ENCODE measurements around the gene INTS2. TPM values are rescaled to one million over a fixed set of nuclear protein-coding genes. Genes with fewer than 3 reads are reported as not detected.

Gene INTS2
- total RNA-seq, 1 experiment from 2014 or later: 26.3 TPM

DNA sequence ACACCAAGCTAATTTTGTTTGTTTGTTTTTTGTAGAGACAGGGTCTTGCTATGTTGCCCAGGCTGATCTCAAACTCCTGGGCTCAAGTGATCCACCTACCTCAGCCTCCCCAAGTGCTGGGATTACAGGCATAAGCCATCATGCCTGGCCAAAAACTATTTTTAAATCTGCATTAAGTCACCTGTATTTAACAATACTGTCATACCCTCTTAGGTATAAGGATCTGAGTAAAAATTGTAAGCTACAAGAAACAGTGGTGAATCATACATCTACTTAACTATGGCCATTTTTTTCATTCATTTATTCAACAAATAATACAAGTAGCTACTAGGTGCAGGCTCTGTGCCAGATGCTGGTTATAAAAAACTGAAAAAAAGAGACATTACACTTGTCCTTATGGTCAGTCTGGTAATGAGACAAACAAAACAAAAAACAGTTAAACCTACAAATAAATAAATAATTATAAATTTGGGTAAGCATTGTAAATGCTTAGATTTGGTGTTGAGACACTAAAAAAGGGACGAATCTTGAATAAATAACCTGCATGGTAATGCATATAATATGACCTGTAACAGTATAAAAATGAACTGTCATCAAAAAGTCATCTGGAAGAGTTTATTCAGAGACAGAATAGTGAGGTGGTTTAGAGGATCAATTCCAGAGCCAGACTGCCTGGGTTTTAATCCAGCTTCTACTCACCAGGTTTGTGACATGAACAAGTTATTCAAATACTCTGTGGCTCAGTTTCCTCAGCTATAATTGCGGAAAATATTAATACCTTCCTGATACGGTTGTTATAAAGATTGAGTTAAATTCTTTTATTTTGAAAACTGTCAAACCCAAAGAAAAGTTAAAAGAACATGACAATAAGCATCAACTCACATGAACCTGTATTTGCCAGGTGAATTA, 91.3 kb downstream of the INTS2 start:
- no peak for DNase-seq (ENCODE audit: low spot score)
- no peaks in the 10 kb centered on the region for H3K27me3 ChIP-seq (replicated peaks; ENCODE audit: insufficient read depth, low read depth, low read length, poor library complexity)
- H3K4me1 ChIP-seq (ENCODE audit: insufficient read depth, low read length, poor library complexity, severe bottlenecking): no peaks in the 10 kb centered on the region
- H3K4me3 ChIP-seq (ENCODE audit: low read depth, low read length, poor library complexity, severe bottlenecking): no peak overlapping the region
- POLR2A ChIA-PET (ENCODE audit: low non-redundant PET): interaction anchor here (0.7 kb wide), 1 partner anchor 9 kb away, joined by 3 read pairs; no protein-coding TSS in a partner anchor
- no TSS peak for BruUV-seq (replicated peaks)
- intact Hi-C loops (cut with micrococcal nuclease; ENCODE audit: unreplicated experiment): loop anchor here (1.0 to 5.0 kb wide), 2 partner anchors 200 to 419 kb away; no protein-coding TSS in a partner anchor
- H3K36me3 ChIP-seq (ENCODE audit: insufficient read depth, low read length, poor library complexity, severe bottlenecking): peaks cover 13% of the 10 kb centered on the region
- no peak overlapping the region for H3K27ac ChIP-seq (ENCODE audit: low read depth, low read length, poor library complexity, severe bottlenecking)
- no peaks in the 10 kb centered on the region for H3K9me3 ChIP-seq (ENCODE audit: low read depth, low read length, poor library complexity, severe bottlenecking)
- no peak for TF ChIP-seq EZH2 (IDR thresholded peaks at IDR 0.05; ENCODE audit: borderline replicate concordance, low read depth, low read length, poor library complexity, severe bottlenecking)
- TF ChIP-seq, protein P1, sequence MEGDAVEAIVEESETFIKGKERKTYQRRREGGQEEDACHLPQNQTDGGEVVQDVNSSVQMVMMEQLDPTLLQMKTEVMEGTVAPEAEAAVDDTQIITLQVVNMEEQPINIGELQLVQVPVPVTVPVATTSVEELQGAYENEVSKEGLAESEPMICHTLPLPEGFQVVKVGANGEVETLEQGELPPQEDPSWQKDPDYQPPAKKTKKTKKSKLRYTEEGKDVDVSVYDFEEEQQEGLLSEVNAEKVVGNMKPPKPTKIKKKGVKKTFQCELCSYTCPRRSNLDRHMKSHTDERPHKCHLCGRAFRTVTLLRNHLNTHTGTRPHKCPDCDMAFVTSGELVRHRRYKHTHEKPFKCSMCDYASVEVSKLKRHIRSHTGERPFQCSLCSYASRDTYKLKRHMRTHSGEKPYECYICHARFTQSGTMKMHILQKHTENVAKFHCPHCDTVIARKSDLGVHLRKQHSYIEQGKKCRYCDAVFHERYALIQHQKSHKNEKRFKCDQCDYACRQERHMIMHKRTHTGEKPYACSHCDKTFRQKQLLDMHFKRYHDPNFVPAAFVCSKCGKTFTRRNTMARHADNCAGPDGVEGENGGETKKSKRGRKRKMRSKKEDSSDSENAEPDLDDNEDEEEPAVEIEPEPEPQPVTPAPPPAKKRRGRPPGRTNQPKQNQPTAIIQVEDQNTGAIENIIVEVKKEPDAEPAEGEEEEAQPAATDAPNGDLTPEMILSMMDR (conservative IDR thresholded peaks at IDR 0.05; ENCODE audit: low read depth, low read length): no peak
- CTCF ChIA-PET: interaction anchor here (0.5 to 0.6 kb wide), 2 partner anchors 580 to 627 kb away, joined by 3 to 4 read pairs; no protein-coding TSS in a partner anchor

DNA sequence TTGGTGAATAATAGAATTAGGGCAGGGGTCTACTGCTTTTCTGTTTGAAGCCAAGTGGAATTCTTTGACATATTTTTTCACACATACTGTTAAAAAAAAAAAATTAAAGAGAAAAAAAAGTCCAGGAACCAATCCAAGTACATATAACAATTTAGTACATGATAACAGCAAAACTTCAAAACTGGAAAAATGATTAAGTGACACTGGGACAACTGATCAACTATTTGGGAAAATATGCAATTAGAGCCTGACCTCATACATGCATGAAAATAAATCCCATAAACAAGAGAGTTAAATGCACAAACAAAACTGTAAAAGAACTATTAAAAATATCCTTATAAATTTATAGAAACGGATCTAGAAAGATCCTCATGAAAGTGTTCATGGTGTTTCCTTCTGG, 92.2 kb downstream of the INTS2 start:
- no peak overlapping the region for H3K4me3 ChIP-seq (ENCODE audit: low read depth, low read length, poor library complexity, severe bottlenecking)
- peaks cover 9% of the 10 kb centered on the region for H3K36me3 ChIP-seq (ENCODE audit: insufficient read depth, low read length, poor library complexity, severe bottlenecking)
- CTCF ChIA-PET: no interaction called here
- TF ChIP-seq EZH2 (IDR thresholded peaks at IDR 0.05; ENCODE audit: borderline replicate concordance, low read depth, low read length, poor library complexity, severe bottlenecking): no peak
- TF ChIP-seq, protein P1 (conservative IDR thresholded peaks at IDR 0.05; ENCODE audit: low read depth, low read length): no peak
- no TSS peak for BruUV-seq (replicated peaks)
- POLR2A ChIA-PET (ENCODE audit: low non-redundant PET): no interaction called here
- no peak overlapping the region for H3K27ac ChIP-seq (ENCODE audit: low read depth, low read length, poor library complexity, severe bottlenecking)
- H3K27me3 ChIP-seq (replicated peaks; ENCODE audit: insufficient read depth, low read depth, low read length, poor library complexity): no peaks in the 10 kb centered on the region
- intact Hi-C loops (cut with micrococcal nuclease; ENCODE audit: unreplicated experiment): loop anchor here (5.0 kb wide), 1 partner anchor 418 kb away; no protein-coding TSS in a partner anchor
- DNase-seq (ENCODE audit: low spot score): no peak
- H3K4me1 ChIP-seq (ENCODE audit: insufficient read depth, low read length, poor library complexity, severe bottlenecking): no peaks in the 10 kb centered on the region
- H3K9me3 ChIP-seq (ENCODE audit: low read depth, low read length, poor library complexity, severe bottlenecking): no peaks in the 10 kb centered on the region

DNA sequence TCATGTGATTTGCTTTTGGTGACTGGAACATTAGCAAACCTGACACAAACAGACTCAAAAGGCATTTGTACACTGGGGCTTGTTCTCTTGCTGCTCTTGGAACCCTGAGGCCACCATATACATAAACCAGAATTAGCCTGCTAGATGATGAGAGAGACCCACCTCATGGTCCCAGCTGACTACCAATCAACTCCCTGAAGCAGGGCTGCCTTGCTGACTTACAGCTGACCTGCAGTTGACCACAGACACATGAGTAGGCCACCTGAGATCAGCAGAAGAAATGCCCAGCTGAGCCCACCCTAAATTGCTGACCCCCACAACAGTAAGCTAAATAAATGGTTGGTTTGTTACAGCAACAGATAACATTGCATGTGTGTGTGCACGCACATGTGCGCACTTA, 93.2 kb downstream of the INTS2 start:
- no peaks in the 10 kb centered on the region for H3K4me1 ChIP-seq (ENCODE audit: insufficient read depth, low read length, poor library complexity, severe bottlenecking)
- no peaks in the 10 kb centered on the region for H3K27me3 ChIP-seq (replicated peaks; ENCODE audit: insufficient read depth, low read depth, low read length, poor library complexity)
- TF ChIP-seq, protein P1 (conservative IDR thresholded peaks at IDR 0.05; ENCODE audit: low read depth, low read length): no peak
- TF ChIP-seq EZH2 (IDR thresholded peaks at IDR 0.05; ENCODE audit: borderline replicate concordance, low read depth, low read length, poor library complexity, severe bottlenecking): no peak
- H3K27ac ChIP-seq (ENCODE audit: low read depth, low read length, poor library complexity, severe bottlenecking): no peak overlapping the region
- no peak overlapping the region for H3K4me3 ChIP-seq (ENCODE audit: low read depth, low read length, poor library complexity, severe bottlenecking)
- no peak for DNase-seq (ENCODE audit: low spot score)
- peaks cover 9% of the 10 kb centered on the region for H3K36me3 ChIP-seq (ENCODE audit: insufficient read depth, low read length, poor library complexity, severe bottlenecking)
- ChIA-PET POLR2A (ENCODE audit: low non-redundant PET) (no interaction called here), CTCF (no interaction called here)
- no TSS peak for BruUV-seq (replicated peaks)
- H3K9me3 ChIP-seq (ENCODE audit: low read depth, low read length, poor library complexity, severe bottlenecking): no peaks in the 10 kb centered on the region
- intact Hi-C loops (cut with micrococcal nuclease; ENCODE audit: unreplicated experiment): loop anchor here (5.0 kb wide), 1 partner anchor 417 kb away; no protein-coding TSS in a partner anchor
